ES-I3 (cell line): ENCODE data around the gene SPRR2B.
"Not testable (repeated sequence)": the region's sequence is repeated elsewhere in the genome, so short reads cannot be mapped to it uniquely, and the experiment has no call there.

Experiments used
- H3K36me3 ChIP-seq: 2 replicates; pipeline ENCODE4 v1.6.1; 2013; ENCODE audit warnings: mild to moderate bottlenecking, low read length, control low read depth, moderate library complexity; ENCODE audit not compliant: insufficient read depth
- H3K4me1 ChIP-seq: 2 replicates; pipeline ENCODE4 v1.6.1; 2013; ENCODE audit warnings: mild to moderate bottlenecking, control low read depth, low read length; ENCODE audit not compliant: insufficient read depth
- H3K9ac ChIP-seq: 2 replicates; pipeline ENCODE4 v1.6.1; 2013; ENCODE audit warnings: low read depth, mild to moderate bottlenecking, low read length, moderate library complexity
- H3K9me3 ChIP-seq: 2 replicates; pipeline ENCODE4 v1.6.1; 2013; ENCODE audit warnings: mild to moderate bottlenecking, low read length, moderate library complexity; ENCODE audit not compliant: control insufficient read depth, insufficient read depth

The SPRR2B gene

GRCh38 chr1:153071511-153071910 lies at the start of gene SPRR2B:
Gene SPRR2B, minus strand, starts transcription at chr1:153071611. Its CDS starts 772 bp downstream, at chr1:153070839.
- Histone ChIP-seq H3K36me3 (no peaks in the 10 kb centered on the region), H3K9ac (no peak within 1 kb of the TSS), H3K4me1 (no peaks in the 10 kb centered on the region), H3K9me3 (no peaks in the 10 kb centered on the region)

DNA sequence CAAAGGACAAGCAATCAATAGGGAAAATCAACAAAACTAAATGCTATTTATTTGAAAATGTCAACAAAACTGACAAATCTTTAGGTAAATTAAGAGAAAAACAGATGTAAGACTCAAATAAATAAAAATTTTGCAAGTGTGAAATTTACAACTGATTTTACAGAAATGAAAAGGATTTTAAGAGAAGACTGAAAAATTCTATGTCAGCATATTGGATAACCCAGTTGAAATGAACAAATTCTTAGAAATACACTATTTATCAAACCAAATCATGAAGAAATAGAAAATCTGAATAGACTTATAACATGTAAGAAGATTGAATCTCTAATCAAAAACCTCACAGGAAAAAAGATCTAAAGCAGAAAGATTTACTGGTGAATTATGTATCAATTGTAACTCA lies 49.5 kb upstream of the SPRR2B start:
- H3K9me3 ChIP-seq = peaks cover 8% of the 10 kb centered on the region; the same call in 1 of the 2 replicates
- no peak overlapping the region for H3K9ac ChIP-seq
- H3K36me3 ChIP-seq = no peaks in the 10 kb centered on the region
- no peaks in the 10 kb centered on the region for H3K4me1 ChIP-seq

- H3K9ac ChIP-seq = no peak overlapping the region
- H3K36me3 ChIP-seq = no peaks in the 10 kb centered on the region
- H3K9me3 ChIP-seq = 0 out of 2 replicates have a peak, but pooled peaks cover under 1% of the 10 kb centered on the region
- H3K4me1 ChIP-seq = no peaks in the 10 kb centered on the region
These were observed 48.1 kb upstream of the SPRR2B start for GRCh38 chr1:153119491-153119971.

DNA sequence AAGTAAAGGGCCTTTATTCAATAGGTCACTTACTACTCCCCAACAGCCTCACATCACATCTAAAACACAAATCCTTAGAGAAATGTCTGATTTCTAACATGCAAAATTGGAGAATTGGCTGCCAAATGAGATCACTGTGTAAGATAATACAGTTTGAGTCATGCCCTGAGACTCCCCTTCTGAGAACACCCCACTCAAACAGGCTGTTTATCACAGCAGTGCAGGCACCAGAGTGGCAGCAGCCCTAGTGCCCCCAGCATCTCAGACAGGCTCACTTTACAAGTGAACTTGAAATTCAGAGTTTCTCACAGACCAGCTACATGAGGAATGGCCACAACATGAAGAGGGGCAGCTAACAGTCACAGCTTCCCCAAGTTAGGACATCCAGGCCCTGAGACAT lies 43.9 kb upstream of the SPRR2B start:
- not testable (repeated sequence) for H3K36me3 ChIP-seq, H3K9me3 ChIP-seq

DNA sequence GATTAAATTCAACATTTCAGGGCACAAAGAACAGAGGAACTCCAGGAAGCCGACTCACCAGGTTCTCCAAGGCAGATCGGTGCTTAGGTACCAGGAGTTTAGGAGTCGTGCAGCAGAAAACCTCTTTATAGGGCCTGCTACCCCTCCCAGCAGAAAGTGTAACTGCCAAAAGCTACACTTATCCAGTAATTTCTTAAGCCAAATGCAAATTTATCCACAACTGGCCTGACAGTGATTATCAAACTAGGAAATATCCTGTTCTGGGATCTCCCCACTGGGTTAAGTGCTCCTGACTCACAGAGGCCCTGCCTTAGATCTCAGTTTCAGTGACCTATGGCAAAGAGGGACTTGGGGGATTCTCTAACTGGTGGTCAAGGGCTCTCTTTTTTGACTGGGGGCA lies 42.0 kb upstream of the SPRR2B start, which contains the start of gene SPRR2F:
SPRR2F (minus strand) TSS at position 101 of the 400 bp plus-strand sequence. CDS start 783 bp downstream, outside the sequence.
- Histone ChIP-seq H3K9ac (no peak within 1 kb of the TSS), H3K4me1 (no peaks in the 10 kb centered on the region), H3K9me3 (no peaks in the 10 kb centered on the region), H3K36me3 (no peaks in the 10 kb centered on the region)

More for the DNA sequence above, 43.9 kb upstream of the SPRR2B start:
- not testable (repeated sequence) for H3K4me1 ChIP-seq, H3K9ac ChIP-seq

GRCh38 chr1:153112454-153112853 lies 41.0 kb upstream of the SPRR2B start:
- not testable (repeated sequence) for H3K4me1 ChIP-seq, H3K36me3 ChIP-seq, H3K9ac ChIP-seq, H3K9me3 ChIP-seq

DNA sequence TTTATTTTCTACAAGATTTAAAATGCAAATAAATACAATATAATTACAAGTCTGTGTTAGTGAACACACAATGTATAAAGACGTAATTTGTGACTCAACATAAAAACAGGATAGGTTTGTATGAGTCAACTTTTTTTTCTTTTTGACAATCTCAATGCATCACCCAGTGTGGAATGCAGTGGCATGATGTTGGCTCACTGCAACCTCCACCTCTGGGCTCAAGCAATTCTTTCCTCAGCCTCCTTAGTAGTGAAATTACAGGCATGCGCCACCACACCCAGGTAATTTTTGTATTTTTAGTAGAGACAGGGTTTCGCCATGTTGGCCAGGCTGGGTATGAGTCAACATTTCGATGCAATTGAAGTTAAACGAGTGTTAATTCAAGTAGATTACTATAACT lies 28.8 kb upstream of the SPRR2B start:
- Histone ChIP-seq H3K9ac (no peak overlapping the region), H3K9me3 (no peaks in the 10 kb centered on the region), H3K36me3 (no peaks in the 10 kb centered on the region), H3K4me1 (no peaks in the 10 kb centered on the region)

DNA sequence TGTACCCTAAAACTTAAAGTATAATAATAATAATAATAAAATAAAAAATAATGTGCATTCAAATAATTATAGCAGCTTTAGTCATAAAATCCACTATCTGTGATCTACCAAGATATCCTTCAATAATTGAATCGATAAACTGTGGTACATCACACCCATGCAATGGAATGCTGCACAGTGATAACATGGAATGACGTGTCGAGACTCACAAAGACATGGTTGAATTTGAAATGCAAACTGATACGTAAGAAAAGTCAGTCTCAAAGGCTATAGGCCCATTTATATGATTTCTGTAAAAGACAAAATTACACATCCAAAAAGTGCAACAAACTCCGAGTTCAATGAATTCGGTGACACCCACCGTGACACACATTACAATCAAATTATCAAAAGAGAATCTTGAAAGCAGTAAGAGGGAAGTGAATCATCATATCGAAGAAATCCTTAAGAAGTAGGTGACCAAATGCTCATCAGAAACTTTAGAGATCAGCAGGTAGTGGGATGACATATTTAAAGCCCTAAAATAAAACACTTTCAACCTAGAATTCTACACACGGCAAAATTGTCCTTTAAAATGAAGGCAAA lies 28.1 kb upstream of the SPRR2B start:
- Histone ChIP-seq H3K9me3 (no peaks in the 10 kb centered on the region), H3K36me3 (no peaks in the 10 kb centered on the region), H3K4me1 (no peaks in the 10 kb centered on the region), H3K9ac (no peak overlapping the region)

DNA sequence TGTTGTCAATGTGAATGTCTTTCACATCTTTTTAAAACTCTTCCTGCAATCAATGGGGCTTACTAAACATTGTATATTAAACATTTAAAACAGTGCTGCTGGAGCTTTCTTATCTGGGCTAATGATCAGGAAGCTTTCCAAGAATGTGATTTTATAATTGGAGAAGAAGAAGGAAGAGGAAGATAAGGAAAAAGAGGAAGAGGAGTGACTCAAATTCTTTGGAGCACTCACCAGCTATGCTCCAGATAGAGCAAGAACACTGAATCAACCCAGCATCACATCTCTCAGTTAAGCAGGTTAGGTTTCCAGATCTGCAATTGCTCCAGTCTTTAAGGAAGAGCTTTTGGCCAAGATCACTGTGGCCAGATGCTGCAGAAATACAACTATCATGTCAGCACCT lies 24.4 kb upstream of the SPRR2B start:
- Histone ChIP-seq H3K4me1 (no peaks in the 10 kb centered on the region), H3K9ac (no peak overlapping the region), H3K36me3 (no peaks in the 10 kb centered on the region), H3K9me3 (no peaks in the 10 kb centered on the region)

DNA sequence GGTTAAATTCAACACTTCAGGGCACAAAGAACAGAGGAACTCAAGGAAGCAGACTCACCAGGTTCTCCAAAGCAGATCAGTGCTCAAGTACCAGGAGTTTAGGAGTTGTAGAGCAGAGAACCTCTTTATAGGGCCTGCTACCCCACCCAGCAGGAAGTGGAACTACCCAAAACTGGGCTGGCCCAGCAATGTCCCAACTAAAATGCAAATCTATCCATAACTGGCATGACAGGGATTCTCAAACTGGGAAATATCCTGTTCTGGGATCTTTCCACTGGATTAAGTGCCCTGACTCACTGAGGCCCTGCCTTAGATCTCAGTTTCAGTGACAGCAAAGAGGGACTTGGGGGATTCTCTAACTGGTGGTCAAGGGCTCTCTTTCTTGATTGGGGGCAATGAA lies 23.0 kb upstream of the SPRR2B start, which contains the start of gene SPRR2E:
SPRR2E (minus strand) TSS at position 101 of the 400 bp plus-strand sequence. CDS start 775 bp downstream, outside the sequence.
- no peaks in the 10 kb centered on the region for H3K4me1 ChIP-seq
- H3K9ac ChIP-seq = no peak within 1 kb of the TSS
- no peaks in the 10 kb centered on the region for H3K36me3 ChIP-seq
- no peaks in the 10 kb centered on the region for H3K9me3 ChIP-seq

DNA sequence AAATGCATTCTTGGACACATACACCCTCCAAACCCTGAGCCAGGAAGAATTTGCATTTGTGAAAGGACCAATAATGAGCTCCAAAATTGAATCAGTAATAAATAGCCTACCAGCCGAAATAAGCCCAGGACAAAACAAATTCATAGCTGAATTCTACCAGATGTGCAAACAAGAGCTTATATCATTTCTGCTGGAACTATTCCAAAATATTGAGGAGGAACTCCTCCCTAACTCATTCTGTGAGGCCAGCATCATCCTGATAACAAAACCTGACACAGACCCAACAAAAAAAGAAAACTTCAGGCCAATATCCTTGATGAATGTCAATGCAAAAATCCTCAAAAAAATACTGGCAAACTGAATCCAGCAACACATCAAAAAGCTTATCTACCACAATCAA lies 16.2 kb upstream of the SPRR2B start:
- Histone ChIP-seq H3K9me3 (no peaks in the 10 kb centered on the region), H3K36me3 (no peaks in the 10 kb centered on the region), H3K4me1 (no peaks in the 10 kb centered on the region)

DNA sequence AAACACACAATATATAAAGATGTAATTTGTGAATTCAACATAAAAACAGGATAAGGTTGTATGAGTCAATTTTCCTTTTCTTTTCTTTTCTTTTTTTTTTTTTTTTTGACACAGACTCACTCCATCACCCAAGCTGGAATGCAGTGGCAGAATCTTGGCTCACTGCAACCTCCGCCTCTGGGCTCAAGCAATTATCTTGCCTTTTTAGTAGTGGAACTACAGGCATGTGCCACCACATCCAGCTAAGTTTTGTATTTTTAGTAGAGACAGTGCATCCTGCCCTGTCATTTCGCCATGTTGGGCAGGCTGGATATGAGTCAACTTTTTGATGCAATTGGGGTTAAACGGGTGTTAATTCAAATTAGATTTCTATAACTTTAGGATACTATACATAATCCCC lies 10.3 kb upstream of the SPRR2B start:
- Histone ChIP-seq H3K4me1 (no peaks in the 10 kb centered on the region), H3K36me3 (no peaks in the 10 kb centered on the region), H3K9me3 (no peaks in the 10 kb centered on the region), H3K9ac (no peak overlapping the region)

More for the DNA sequence above, 16.2 kb upstream of the SPRR2B start:
- no peak overlapping the region for H3K9ac ChIP-seq

GRCh38 chr1:153072806-153073726 lies 1.7 kb upstream of the SPRR2B start:
- no peaks in the 10 kb centered on the region for H3K4me1 ChIP-seq
- no peaks in the 10 kb centered on the region for H3K9me3 ChIP-seq
- no peaks in the 10 kb centered on the region for H3K36me3 ChIP-seq
- H3K9ac ChIP-seq = no peak overlapping the region

DNA sequence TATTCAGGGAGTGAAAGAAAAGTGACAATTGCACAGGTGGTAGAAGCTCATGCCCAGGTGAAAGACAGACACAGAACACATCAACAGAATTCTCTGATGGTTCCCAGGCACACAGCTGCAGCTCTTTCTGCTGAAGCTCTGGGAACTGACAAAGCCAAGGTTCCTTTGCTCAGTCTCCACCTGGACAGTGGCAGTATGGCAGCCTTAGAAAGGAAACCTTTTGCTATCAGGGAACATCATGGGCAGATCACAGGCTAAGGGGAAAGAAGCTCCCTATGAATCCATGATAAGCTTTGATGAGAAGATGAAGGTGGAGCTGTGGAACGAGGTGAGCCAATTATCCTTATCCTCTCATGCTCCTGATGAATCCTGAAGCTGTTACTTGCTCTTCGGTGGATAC lies 1.2 kb downstream of the SPRR2B start:
- no peaks in the 10 kb centered on the region for H3K4me1 ChIP-seq
- no peaks in the 10 kb centered on the region for H3K36me3 ChIP-seq
- no peaks in the 10 kb centered on the region for H3K9me3 ChIP-seq
- no peak overlapping the region for H3K9ac ChIP-seq
